Peyer's patch (tissue), 4 donors: ENCODE results near the gene WIZ. TPM values are rescaled to one million over a fixed set of nuclear protein-coding genes. Genes with fewer than 3 reads are reported as not detected.

Experiments
- DNase-seq, 3 donors: peaks; one replicate each; pipeline ENCODE4 v3.0.0-alpha.2; 2017 to 2019
- H3K27ac ChIP-seq, 4 donors: fragments of 200-600 bp; sonication (generic); one replicate each; pipeline ENCODE4 v1.5.1; 2016 to 2019
- H3K27me3 ChIP-seq, 2 donors: fragments of 200-600 bp; sonication (generic); one replicate each; pipeline ENCODE4 v1.5.1; 2019
- H3K36me3 ChIP-seq, 3 donors: fragments of 200-600 bp; sonication (generic); one replicate each; pipeline ENCODE4 v1.5.1; 2016 to 2019
- H3K4me1 ChIP-seq, 4 donors: fragments of 200-600 bp; sonication (generic); one replicate each; pipeline ENCODE4 v1.5.1; 2016 to 2019
- H3K4me3 ChIP-seq, 4 donors: fragments of 200-600 bp; sonication (generic); 1 replicate in 3 of 4; 2 replicates in 1 of 4; pipeline ENCODE4 v1.5.1; 2016 to 2019; ENCODE audit warnings: mild to moderate bottlenecking in 1 of 4
- H3K9me3 ChIP-seq, 4 donors: fragments of 200-600 bp; sonication (generic); one replicate each; pipeline ENCODE4 v1.5.1; 2016 to 2019; ENCODE audit warnings: mild to moderate bottlenecking in 1 of 4
- CTCF ChIP-seq, 6 experiments: fragments of 450-650 bp in 4 of 6; fragments of 200-600 bp in 2 of 6; sonication (generic) in 1 of 6; IDR thresholded peaks; one replicate each; pipeline ENCODE4 v1.5.1; 2017 to 2019; ENCODE audit warnings: antibody characterized with exemption in 6 of 6, mild to moderate bottlenecking in 3 of 6, moderate library complexity in 1 of 6
- POLR2A ChIP-seq, 2 donors: fragments of 450-650 bp; IDR thresholded peaks; one replicate each; pipeline ENCODE4 v1.5.1; 2017; ENCODE audit warnings: antibody characterized with exemption in 2 of 2, mild to moderate bottlenecking in 2 of 2, moderate library complexity in 2 of 2
- total RNA-seq, 4 donors: library from RNA; depleted of rRNA; stranded (reverse); fragments of >200 nt; gene quantifications; one replicate each; pipeline ENCODE4 v1.1.0, GENCODE V29; 2016

The WIZ gene
- total RNA-seq, 4 donors from 2014 or later, result 25.4 to 45.2 (median 40.6) TPM

GRCh38 chr19:15443325-15443724, 6.4 kb downstream of the WIZ start:
- no peaks in the 10 kb centered on the region for H3K27me3 ChIP-seq
- no peak overlapping the region for H3K4me3 ChIP-seq
- no peaks in the 10 kb centered on the region for H3K36me3 ChIP-seq
- TF ChIP-seq POLR2A (IDR thresholded peaks at IDR 0.05), result no peak
- TF ChIP-seq CTCF (IDR thresholded peaks at IDR 0.05), result no peak
- no peak overlapping the region for H3K27ac ChIP-seq
- no peaks in the 10 kb centered on the region for H3K4me1 ChIP-seq
- DNase-seq, result no peak
- H3K9me3 ChIP-seq, result no peaks in the 10 kb centered on the region

- Histone ChIP-seq H3K9me3 (no peaks in the 10 kb centered on the region), H3K27me3 (no peaks in the 10 kb centered on the region), H3K4me3 (no peak overlapping the region), H3K36me3 (no peaks in the 10 kb centered on the region), H3K4me1 (no peaks in the 10 kb centered on the region), H3K27ac (no peak overlapping the region)
- DNase-seq, result no peak
- TF ChIP-seq CTCF (IDR thresholded peaks at IDR 0.05), result no peak
- no peak for TF ChIP-seq POLR2A (IDR thresholded peaks at IDR 0.05)
Observed at GRCh38 chr19:15442142-15442920, 7.4 kb downstream of the WIZ start.

- Histone ChIP-seq H3K4me3 (no peak overlapping the region), H3K36me3 (no peaks in the 10 kb centered on the region), H3K9me3 (no peaks in the 10 kb centered on the region), H3K27ac (no peak overlapping the region), H3K27me3 (no peaks in the 10 kb centered on the region), H3K4me1 (no peaks in the 10 kb centered on the region)
- TF ChIP-seq POLR2A (IDR thresholded peaks at IDR 0.05), result no peak
- TF ChIP-seq CTCF (IDR thresholded peaks at IDR 0.05), result no peak
- no peak for DNase-seq
Observed at GRCh38 chr19:15441317-15441716, 8.4 kb downstream of the WIZ start.

GRCh38 chr19:15439821-15440641, 9.7 kb downstream of the WIZ start:
- DNase-seq, result no peak
- Histone ChIP-seq H3K36me3 (no peaks in the 10 kb centered on the region), H3K4me3 (no peak overlapping the region), H3K4me1 (no peaks in the 10 kb centered on the region), H3K27me3 (no peaks in the 10 kb centered on the region), H3K27ac (no peak overlapping the region), H3K9me3 (no peaks in the 10 kb centered on the region)
- TF ChIP-seq CTCF (IDR thresholded peaks at IDR 0.05) (no peak), POLR2A (IDR thresholded peaks at IDR 0.05) (no peak)

- TF ChIP-seq POLR2A (IDR thresholded peaks at IDR 0.05) (no peak), CTCF (IDR thresholded peaks at IDR 0.05) (no peak)
- H3K27me3 ChIP-seq, result no peaks in the 10 kb centered on the region
- no peaks in the 10 kb centered on the region for H3K36me3 ChIP-seq
- H3K4me1 ChIP-seq, result no peaks in the 10 kb centered on the region
- DNase-seq, result no peak
- no peaks in the 10 kb centered on the region for H3K9me3 ChIP-seq
- no peak overlapping the region for H3K27ac ChIP-seq
- no peak overlapping the region for H3K4me3 ChIP-seq
Observed at GRCh38 chr19:15439078-15439799, 10.5 kb downstream of the WIZ start.
